ENCODE measurements around the gene FANCG.
A peak's percentile ranks its signal among the peaks of the same experiment; 100 is the strongest.

Gene FANCG

GRCh38 chr9:35057271-35057620 is 22.5 kb downstream of the FANCG start:
- no peak for DNase-seq

- DNase-seq, result no peak
Measured at GRCh38 chr9:35056571-35057270, 23.0 kb downstream of the FANCG start.

GRCh38 chr9:35054871-35055644 is 24.7 kb downstream of the FANCG start:
- DNase-seq, result no peak

GRCh38 chr9:35054185-35054835 is 25.4 kb downstream of the FANCG start:
- DNase-seq, result no peak

- peak; percentile 13 for DNase-seq
Measured at GRCh38 chr9:35051069-35051967, 28.4 kb downstream of the FANCG start.

GRCh38 chr9:35048511-35048910 is 31.2 kb downstream of the FANCG start:
- DNase-seq, result no peak

- DNase-seq, result no peak
Measured at GRCh38 chr9:35044071-35044470, 35.7 kb downstream of the FANCG start.

- no peak for DNase-seq
Measured at GRCh38 chr9:35042891-35043545, 36.7 kb downstream of the FANCG start.

GRCh38 chr9:35042081-35042604 is 37.6 kb downstream of the FANCG start:
- DNase-seq, result no peak

GRCh38 chr9:35035851-35036701 is 43.7 kb downstream of the FANCG start:
- no peak for DNase-seq

GRCh38 chr9:35033101-35033500 is 46.6 kb downstream of the FANCG start:
- no peak for DNase-seq

- DNase-seq, result no peak
Measured at GRCh38 chr9:35029852-35030251, 49.9 kb downstream of the FANCG start.

GRCh38 chr9:35029241-35029640 is 50.5 kb downstream of the FANCG start:
- no peak for DNase-seq

- DNase-seq, result no peak
Measured at GRCh38 chr9:35028341-35028740, 51.4 kb downstream of the FANCG start.

- no peak for DNase-seq
Measured at GRCh38 chr9:35027860-35028259, 51.9 kb downstream of the FANCG start.

GRCh38 chr9:35027374-35027773 is 52.4 kb downstream of the FANCG start:
- no peak for DNase-seq

- no peak for DNase-seq
Measured at GRCh38 chr9:35026671-35027070, 53.1 kb downstream of the FANCG start.

Measured in DMS 273 treated with DMSO at 0.1 percent for 48 hours (cell line).